Measurements from ENCODE around the gene EGFLAM.
A peak's percentile ranks its signal among the peaks of the same experiment; 100 is the strongest.

Gene EGFLAM

GRCh38 chr5:38258319-38259061, at the start of gene EGFLAM:
TSS of gene EGFLAM (plus strand) at chr5:38258559. CDS start at chr5:38258755, 196 bp downstream.
- Histone ChIP-seq H3K4me3 (ENCODE audit: low read depth, low read length) (peak within 1 kb of the TSS; percentile 56), H3K36me3 (replicated peaks) (no peaks in the 10 kb centered on the region), H3K27me3 (replicated peaks) (peaks cover 34% of the 10 kb centered on the region), H3K27ac (no peak within 1 kb of the TSS)
- TF ChIP-seq CTCF (IDR thresholded peaks at IDR 0.05; ENCODE audit: low read depth, low read length, missing control alignments), result peak; percentile 51
- no peak for DNase-seq
- in situ Hi-C loops (cut with HindIII; ENCODE audit: low pct_ligation_motif_present, low sequenced_read_pairs), result no loop called here

- Histone ChIP-seq H3K27me3 (replicated peaks) (peaks cover 3% of the 10 kb centered on the region), H3K4me3 (ENCODE audit: low read depth, low read length) (no peak overlapping the region), H3K27ac (no peak overlapping the region), H3K36me3 (replicated peaks) (no peaks in the 10 kb centered on the region)
- peak; percentile 52 for DNase-seq
- in situ Hi-C loops (cut with HindIII; ENCODE audit: low pct_ligation_motif_present, low sequenced_read_pairs), result no loop called here
- peak; percentile 67 for TF ChIP-seq CTCF (IDR thresholded peaks at IDR 0.05; ENCODE audit: low read depth, low read length, missing control alignments)
Observed at GRCh38 chr5:38208782-38209378, 49.5 kb upstream of the EGFLAM start.

GRCh38 chr5:38210676-38211353, 47.5 kb upstream of the EGFLAM start:
- in situ Hi-C loops (cut with HindIII; ENCODE audit: low pct_ligation_motif_present, low sequenced_read_pairs), result no loop called here
- TF ChIP-seq CTCF (IDR thresholded peaks at IDR 0.05; ENCODE audit: low read depth, low read length, missing control alignments), result no peak

GRCh38 chr5:38211354-38211710, 47.0 kb upstream of the EGFLAM start:
- Histone ChIP-seq H3K36me3 (replicated peaks) (no peaks in the 10 kb centered on the region), H3K27ac (no peak overlapping the region), H3K27me3 (replicated peaks) (no peaks in the 10 kb centered on the region), H3K4me3 (ENCODE audit: low read depth, low read length) (no peak overlapping the region)
- TF ChIP-seq CTCF (IDR thresholded peaks at IDR 0.05; ENCODE audit: low read depth, low read length, missing control alignments), result no peak
- in situ Hi-C loops (cut with HindIII; ENCODE audit: low pct_ligation_motif_present, low sequenced_read_pairs), result no loop called here
- DNase-seq, result no peak

More at GRCh38 chr5:38210676-38211353, 47.5 kb upstream of the EGFLAM start:
- no peak overlapping the region for H3K4me3 ChIP-seq (ENCODE audit: low read depth, low read length)
- no peak for DNase-seq
- no peaks in the 10 kb centered on the region for H3K27me3 ChIP-seq (replicated peaks)
- no peaks in the 10 kb centered on the region for H3K36me3 ChIP-seq (replicated peaks)
- no peak overlapping the region for H3K27ac ChIP-seq

GRCh38 chr5:38212307-38212706, 46.1 kb upstream of the EGFLAM start:
- in situ Hi-C loops (cut with HindIII; ENCODE audit: low pct_ligation_motif_present, low sequenced_read_pairs), result no loop called here
- no peak for TF ChIP-seq CTCF (IDR thresholded peaks at IDR 0.05; ENCODE audit: low read depth, low read length, missing control alignments)

More at GRCh38 chr5:38212307-38212706, 46.1 kb upstream of the EGFLAM start:
- Histone ChIP-seq H3K4me3 (ENCODE audit: low read depth, low read length) (no peak overlapping the region), H3K27ac (no peak overlapping the region), H3K27me3 (replicated peaks) (no peaks in the 10 kb centered on the region), H3K36me3 (replicated peaks) (no peaks in the 10 kb centered on the region)
- no peak for DNase-seq

Measured in brain microvascular endothelial cell (primary cell).